Astrocyte (in vitro differentiated cells and primary cell): ENCODE data around the gene TMEM222. TPM values are rescaled to one million over a fixed set of nuclear protein-coding genes. Genes with fewer than 3 reads are reported as not detected.

Experiments
- DNase-seq: peaks from one replicate; pipeline ENCODE4 v3.0.0-alpha.2; 2010; ENCODE audit warnings: low read depth
- FAIRE-seq: peaks from 2 replicates; lab custom pipeline; 2011; peaks lifted over from hg19 to GRCh38; lab: Jason Lieb, UNC
- H2AFZ ChIP-seq: 2 replicates; pipeline ENCODE4 v1.6.0; 2012; ENCODE audit warnings: low read depth, low read length, inconsistent platforms
- H3K27ac ChIP-seq: 2 replicates; pipeline ENCODE4 v1.5.1; 2011; ENCODE audit warnings: low read depth, low read length, inconsistent platforms
- H3K27me3 ChIP-seq: 2 replicates; pipeline ENCODE4 v1.6.0; 2011; ENCODE audit warnings: low read length, inconsistent platforms; ENCODE audit not compliant: insufficient read depth
- H3K36me3 ChIP-seq: 2 replicates; pipeline ENCODE4 v1.5.1; 2011; ENCODE audit warnings: low read length, inconsistent platforms; ENCODE audit not compliant: insufficient read depth
- H3K4me1 ChIP-seq: 2 replicates; pipeline ENCODE4 v1.5.1; 2011; ENCODE audit warnings: low read length, inconsistent platforms; ENCODE audit not compliant: insufficient read depth
- H3K4me2 ChIP-seq: 2 replicates; pipeline ENCODE4 v1.6.0; 2012; ENCODE audit warnings: low read length, inconsistent platforms
- H3K4me3 ChIP-seq: 2 replicates; pipeline ENCODE4 v1.5.1; 2011; ENCODE audit warnings: low read depth, mild to moderate bottlenecking, low read length, inconsistent platforms; ENCODE audit not compliant: insufficient read depth
- H3K79me2 ChIP-seq: 2 replicates; pipeline ENCODE4 v1.6.0; 2012; ENCODE audit warnings: mild to moderate bottlenecking, low read length, inconsistent platforms; ENCODE audit not compliant: insufficient read depth
- H3K9ac ChIP-seq: 2 replicates; pipeline ENCODE4 v1.6.0; 2012; ENCODE audit warnings: mild to moderate bottlenecking, low read length, inconsistent platforms
- H3K9me3 ChIP-seq: 2 replicates; pipeline ENCODE4 v1.5.1; 2012; ENCODE audit warnings: low read depth, mild to moderate bottlenecking, low read length, inconsistent platforms; ENCODE audit not compliant: insufficient read depth
- H4K20me1 ChIP-seq: 2 replicates; pipeline ENCODE4 v1.6.0; 2012; ENCODE audit warnings: low read length, inconsistent platforms; ENCODE audit not compliant: insufficient read depth
- H3K27ac Mint-ChIP-seq: one replicate; pipeline ENCODE4 v1.8.0; 2021; ENCODE audit warnings: mild to moderate bottlenecking, mixed read lengths; ENCODE audit not compliant: unreplicated experiment
- H3K27me3 Mint-ChIP-seq: one replicate; pipeline ENCODE4 v1.8.0; 2021; ENCODE audit warnings: low read depth, mixed read lengths; ENCODE audit not compliant: unreplicated experiment
- H3K36me3 Mint-ChIP-seq: one replicate; pipeline ENCODE4 v1.8.0; 2021; ENCODE audit warnings: low read depth, mixed read lengths; ENCODE audit not compliant: unreplicated experiment
- H3K4me1 Mint-ChIP-seq: one replicate; pipeline ENCODE4 v1.8.0; 2021; ENCODE audit warnings: low read depth, mixed read lengths; ENCODE audit not compliant: unreplicated experiment
- H3K4me3 Mint-ChIP-seq: one replicate; pipeline ENCODE4 v1.8.0; 2021; ENCODE audit warnings: mild to moderate bottlenecking, moderate library complexity, mixed read lengths; ENCODE audit not compliant: unreplicated experiment
- H3K9me3 Mint-ChIP-seq: one replicate; pipeline ENCODE4 v1.8.0; 2021; ENCODE audit warnings: mild to moderate bottlenecking, mixed read lengths; ENCODE audit not compliant: unreplicated experiment
- CTCF ChIP-seq: IDR thresholded peaks from 2 replicates; pipeline ENCODE4 v1.5.1; 2011; ENCODE audit warnings: low read depth, mild to moderate bottlenecking, inconsistent platforms, low read length, moderate library complexity; ENCODE audit not compliant: insufficient read depth
- EZH2 ChIP-seq: IDR thresholded peaks from 2 replicates; pipeline ENCODE4 v1.6.1; 2012; ENCODE audit warnings: mild to moderate bottlenecking, low read length, inconsistent platforms; ENCODE audit not compliant: insufficient read depth
- total RNA-seq: library from RNA; stranded (reverse); gene quantifications from 2 replicates; pipeline ENCODE4 v1.2.1, GENCODE V29; 2021

Gene TMEM222
- total RNA-seq, 1 donor from 2014 or later = 46.0 TPM

- no peaks in the 10 kb centered on the region for H4K20me1 ChIP-seq
- H3K36me3 ChIP-seq = no peaks in the 10 kb centered on the region
- DNase-seq (no peak), FAIRE-seq (no peak)
- H3K4me3 ChIP-seq = no peak overlapping the region
- no peak overlapping the region for H3K4me3 Mint-ChIP-seq
- no peaks in the 10 kb centered on the region for H3K9me3 Mint-ChIP-seq
- no peaks in the 10 kb centered on the region for H3K4me1 Mint-ChIP-seq
- no peaks in the 10 kb centered on the region for H3K4me1 ChIP-seq
- no peak overlapping the region for H3K27ac Mint-ChIP-seq
- H3K9me3 ChIP-seq = no peaks in the 10 kb centered on the region
- H2AFZ ChIP-seq = no peak overlapping the region
- no peaks in the 10 kb centered on the region for H3K79me2 ChIP-seq
- no peak overlapping the region for H3K27ac ChIP-seq
- H3K9ac ChIP-seq = no peak overlapping the region
- peaks cover 9% of the 10 kb centered on the region for H3K27me3 Mint-ChIP-seq
- TF ChIP-seq CTCF (no peak), EZH2 (no peak)
- no peak overlapping the region for H3K4me2 ChIP-seq
- peaks cover 5% of the 10 kb centered on the region for H3K27me3 ChIP-seq
- H3K36me3 Mint-ChIP-seq = no peaks in the 10 kb centered on the region
Observed at GRCh38 chr1:27314737-27315136, 7.2 kb upstream of the TMEM222 start.

GRCh38 chr1:27316860-27317259 lies 5.1 kb upstream of the TMEM222 start:
- H3K4me3 ChIP-seq = no peak overlapping the region
- no peak for FAIRE-seq
- H3K27me3 ChIP-seq = peaks cover 5% of the 10 kb centered on the region
- Mint-ChIP-seq H3K36me3 (no peaks in the 10 kb centered on the region), H3K4me1 (no peaks in the 10 kb centered on the region), H3K27ac (no peak overlapping the region), H3K4me3 (no peak overlapping the region), H3K27me3 (peaks cover 9% of the 10 kb centered on the region), H3K9me3 (no peaks in the 10 kb centered on the region)
- no peak overlapping the region for H3K9ac ChIP-seq
- no peak for TF ChIP-seq CTCF
- no peak for TF ChIP-seq EZH2
- H2AFZ ChIP-seq = no peak overlapping the region
- no peaks in the 10 kb centered on the region for H3K4me1 ChIP-seq
- no peak overlapping the region for H3K27ac ChIP-seq
- H3K4me2 ChIP-seq = no peak overlapping the region
- no peak for DNase-seq
- no peaks in the 10 kb centered on the region for H3K36me3 ChIP-seq
- no peaks in the 10 kb centered on the region for H3K79me2 ChIP-seq
- H4K20me1 ChIP-seq = no peaks in the 10 kb centered on the region
- H3K9me3 ChIP-seq = no peaks in the 10 kb centered on the region

GRCh38 chr1:27318136-27318535 lies 3.8 kb upstream of the TMEM222 start:
- Mint-ChIP-seq H3K27me3 (peaks cover 9% of the 10 kb centered on the region), H3K36me3 (no peaks in the 10 kb centered on the region), H3K27ac (no peak overlapping the region), H3K4me3 (no peak overlapping the region), H3K9me3 (no peaks in the 10 kb centered on the region), H3K4me1 (peaks cover 1% of the 10 kb centered on the region)
- TF ChIP-seq EZH2 (no peak), CTCF (no peak)
- Histone ChIP-seq H3K9me3 (no peaks in the 10 kb centered on the region), H3K4me2 (no peak overlapping the region), H3K79me2 (peaks cover 11% of the 10 kb centered on the region), H2AFZ (peak overlapping the region; percentile 49), H3K27ac (no peak overlapping the region), H3K9ac (no peak overlapping the region), H3K4me3 (no peak overlapping the region), H3K27me3 (peaks cover 5% of the 10 kb centered on the region), H3K36me3 (no peaks in the 10 kb centered on the region), H4K20me1 (no peaks in the 10 kb centered on the region), H3K4me1 (peaks cover 4% of the 10 kb centered on the region)
- FAIRE-seq (peak; percentile 34), DNase-seq (no peak)
